ENCODE results near the gene C12orf57. TPM values are rescaled to one million over a fixed set of nuclear protein-coding genes. Genes with fewer than 3 reads are reported as not detected.

C12orf57 gene
- total and polyA plus RNA-seq, 2 of the 8 experiments (the other 6 are each of a cell fraction or from before 2014, with no cell fraction given), result 174 to 993 TPM

DNA sequence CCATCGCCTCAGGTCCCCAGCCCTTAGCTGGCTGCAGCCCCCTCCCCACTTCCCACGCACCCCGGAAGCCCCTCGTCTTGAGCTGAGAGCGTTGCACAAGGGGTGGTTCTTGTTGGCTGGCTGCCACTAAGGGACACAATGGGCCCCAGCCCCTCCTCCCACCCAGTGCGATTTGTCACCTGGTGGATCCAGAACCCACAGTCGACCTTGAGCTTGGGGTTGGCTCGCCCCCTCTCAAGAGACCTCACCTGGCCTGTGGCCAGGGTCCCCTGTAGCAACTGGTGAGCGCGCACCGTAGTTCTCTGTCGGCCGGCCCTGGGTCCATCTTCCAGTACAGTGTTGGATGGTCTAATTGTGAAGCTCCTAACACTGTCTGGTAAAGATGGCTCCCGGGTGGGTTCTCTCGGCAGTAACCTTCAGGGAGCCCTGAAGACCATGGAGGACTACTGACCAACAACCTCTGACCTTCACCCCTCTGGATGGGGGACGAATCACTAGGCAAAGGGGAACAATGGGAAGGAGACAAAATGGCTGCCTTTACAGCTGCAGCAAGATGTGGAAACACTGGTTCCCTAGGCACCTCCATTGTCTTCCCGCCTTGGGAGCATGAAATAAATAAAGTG is 20.1 kb downstream of the C12orf57 start:
- Histone ChIP-seq H2BK12ac (ENCODE audit: low read depth, low read length) (peak overlapping the region; percentile 68), H3K56ac (replicated peaks; ENCODE audit: insufficient read length, low read depth, low read length) (peak overlapping the region; percentile 33), H4K91ac (replicated peaks; ENCODE audit: insufficient read length, low read length) (peak overlapping the region; percentile 63), H2AFZ (ENCODE audit: low read length) (no peak overlapping the region), H3K4ac (replicated peaks; ENCODE audit: insufficient read length, low read depth, low read length) (peak overlapping the region; percentile 64), H3K79me2 (ENCODE audit: control insufficient read depth in 1 of 2, insufficient read depth in 2 of 2, low read length in 2 of 2) (peaks cover 2 to 25% of the 10 kb centered on the region in 2 experiments; a peak in 3 of 4 replicates), H3K4me2 (ENCODE audit: insufficient read depth in 1 of 2, low read depth in 2 of 2, low read length in 2 of 2) (peak overlapping the region; percentile 66 to 93), H4K8ac (ENCODE audit: extremely low read depth, insufficient read depth, low read length) (peak overlapping the region; percentile 90; the same call in 1 of the 2 replicates), H4K20me1 (replicated peaks in 1 of 2; ENCODE audit: control insufficient read depth in 1 of 2, insufficient read depth in 2 of 2, low read length in 2 of 2) (peaks cover 2 to 4% of the 10 kb centered on the region in 2 experiments), H3K4me3 (ENCODE audit: extremely low read depth in 1 of 4, insufficient read depth in 2 of 4, low read depth in 3 of 4, low read length in 4 of 4) (peak overlapping the region; percentile 68 to 90 (median 82)), H4K5ac (ENCODE audit: insufficient read length, low read depth, low read length) (peak overlapping the region; percentile 34), H3K79me1 (ENCODE audit: low read depth, low read length) (no peaks in the 10 kb centered on the region; the same call in 1 of the 2 replicates), H2BK120ac (replicated peaks; ENCODE audit: low read depth, low read length) (no peak overlapping the region), H2BK15ac (ENCODE audit: low read length) (peak overlapping the region; percentile 29; the same call in 1 of the 2 replicates), H3K27me3 (replicated peaks in 1 of 4; ENCODE audit: control insufficient read depth in 3 of 4, extremely low read depth in 1 of 4, insufficient read depth in 3 of 4, low read length in 3 of 4) (no peaks in the 10 kb centered on the region), H3K4me1 (replicated peaks in 1 of 4; ENCODE audit: control insufficient read depth in 3 of 4, insufficient read depth in 4 of 4, low read length in 3 of 4) (peaks cover 12 to 44% (median 31%) of the 10 kb centered on the region in 4 experiments), H2BK20ac (ENCODE audit: low read length) (peak overlapping the region; percentile 77; the same call in 1 of the 2 replicates), H3K18ac (ENCODE audit: extremely low read depth, low read length) (peak overlapping the region; percentile 92), H3K27ac (ENCODE audit: low read depth, low read length) (peak overlapping the region; percentile 82), H3K9me3 (ENCODE audit: insufficient read depth in 2 of 2, low read depth in 1 of 2, low read length in 1 of 2) (no peaks in the 10 kb centered on the region), H3K14ac (ENCODE audit: insufficient read length) (no peak overlapping the region), H3K23ac (ENCODE audit: insufficient read length) (no peak overlapping the region), H3K9ac (replicated peaks in 1 of 4; ENCODE audit: extremely low read depth in 1 of 4, low read depth in 3 of 4, low read length in 3 of 4) (peak overlapping the region; percentile 24 to 79 (median 40); a peak in 6 of 7 replicates), H3K36me3 (ENCODE audit: control insufficient read depth in 2 of 4, insufficient read depth in 4 of 4, low read length in 3 of 4) (peaks cover 28 to 40% (median 29%) of the 10 kb centered on the region in 4 experiments), H3K23me2 (ENCODE audit: low read depth, low read length) (peaks cover 16% of the 10 kb centered on the region; the same call in 1 of the 2 replicates), H2AK5ac (ENCODE audit: low read depth, low read length) (peak overlapping the region; percentile 89), H2BK5ac (ENCODE audit: low read depth, low read length) (peak overlapping the region; percentile 94)
- ChIA-PET CTCF (ENCODE audit: partially characterized antibody) (interaction anchor here (0.6 to 12.2 kb wide), 32 partner anchors 10 to 944 kb away, joined by 3 to 277 read pairs (median 3); partner anchors contain the start of genes C12orf57, C1R, C1RL and PTPN6), POLR2A (ENCODE audit: partially characterized antibody) (interaction anchor here (0.5 to 44.0 kb wide), 13 partner anchors 5 to 199 kb away, joined by 3 to 1596 read pairs (median 7); partner anchors contain the start of genes ATN1, C12orf57, C1RL and CDCA3)
- 63% methylated on average over 12 of the region's 17 CpGs; no CpG with 5 or more reads in 1 of the 2 experiments for WGBS, 2 experiments (ENCODE audit: extremely low coverage in 1 of 2, insufficient coverage in 1 of 2, insufficient read length in 1 of 2, insufficient replicate concordance in 2 of 2, low coverage in 1 of 2, low lambda C conversion rate in 2 of 2, missing lambda C conversion rate in 1 of 2)
- no peak for DNase-seq (ENCODE audit: low read depth in 1 of 2, low spot score in 2 of 2)
- peak; percentile 89 for TF ChIP-seq YY1 (IDR thresholded peaks at IDR 0.05; ENCODE audit: low read depth, low read length)
- TF ChIP-seq, protein P1, sequence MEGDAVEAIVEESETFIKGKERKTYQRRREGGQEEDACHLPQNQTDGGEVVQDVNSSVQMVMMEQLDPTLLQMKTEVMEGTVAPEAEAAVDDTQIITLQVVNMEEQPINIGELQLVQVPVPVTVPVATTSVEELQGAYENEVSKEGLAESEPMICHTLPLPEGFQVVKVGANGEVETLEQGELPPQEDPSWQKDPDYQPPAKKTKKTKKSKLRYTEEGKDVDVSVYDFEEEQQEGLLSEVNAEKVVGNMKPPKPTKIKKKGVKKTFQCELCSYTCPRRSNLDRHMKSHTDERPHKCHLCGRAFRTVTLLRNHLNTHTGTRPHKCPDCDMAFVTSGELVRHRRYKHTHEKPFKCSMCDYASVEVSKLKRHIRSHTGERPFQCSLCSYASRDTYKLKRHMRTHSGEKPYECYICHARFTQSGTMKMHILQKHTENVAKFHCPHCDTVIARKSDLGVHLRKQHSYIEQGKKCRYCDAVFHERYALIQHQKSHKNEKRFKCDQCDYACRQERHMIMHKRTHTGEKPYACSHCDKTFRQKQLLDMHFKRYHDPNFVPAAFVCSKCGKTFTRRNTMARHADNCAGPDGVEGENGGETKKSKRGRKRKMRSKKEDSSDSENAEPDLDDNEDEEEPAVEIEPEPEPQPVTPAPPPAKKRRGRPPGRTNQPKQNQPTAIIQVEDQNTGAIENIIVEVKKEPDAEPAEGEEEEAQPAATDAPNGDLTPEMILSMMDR (IDR thresholded peaks at IDR 0.05; ENCODE audit: control extremely low read depth in 1 of 3, insufficient read depth in 1 of 3, low read depth in 1 of 3, low read length in 3 of 3), result no peak
- 0 out of 2 replicates have a peak, but pooled peaks have one; percentile 24 for TF ChIP-seq TAF1 (IDR thresholded peaks at IDR 0.05; ENCODE audit: low read depth, low read length)
- no peak for TF ChIP-seq EZH2 (IDR thresholded peaks at IDR 0.05; ENCODE audit: low read depth, low read length, severe bottlenecking)
- no peak for TF ChIP-seq BACH1 (IDR thresholded peaks at IDR 0.05; ENCODE audit: low read length)
- no peak for FAIRE-seq

Measured in H1 (cell line).